Measurements from ENCODE around the gene CUTA. TPM values are rescaled to one million over a fixed set of nuclear protein-coding genes. Genes with fewer than 3 reads are reported as not detected.

CUTA gene
- total RNA-seq, 3 donors from 2014 or later (not counting 1 experiment from before 2014, with no cell fraction given), result 166 to 186 (median 184) TPM

- Histone ChIP-seq H3K27me3 (ENCODE audit: control insufficient read depth, insufficient read depth, low read length) (no peaks in the 10 kb centered on the region), H3K4me1 (ENCODE audit: control insufficient read depth, insufficient read depth, low read length) (peaks cover 63% of the 10 kb centered on the region), H3K27ac (ENCODE audit: low read length) (peak overlapping the region; percentile 95), H3K4me3 (ENCODE audit: low read length) (peak overlapping the region; percentile 80), H3K9me3 (ENCODE audit: control insufficient read depth, insufficient read depth, low read length) (no peaks in the 10 kb centered on the region), H3K36me3 (ENCODE audit: control insufficient read depth, insufficient read depth, low read length) (peaks cover 40% of the 10 kb centered on the region)
- peak overlapping the region; percentile 100 for H3K27ac Mint-ChIP-seq
- H3K4me1 Mint-ChIP-seq, result peaks cover 62 to 80% of the 10 kb centered on the region in 2 donors
- intact Hi-C loops (cut with micrococcal nuclease), result loop anchor here (5.0 kb wide), 1 partner anchor 35 kb away; the partner anchor contains the start of gene ZBTB9
- no peaks in the 10 kb centered on the region for H3K27me3 Mint-ChIP-seq (ENCODE audit: low read depth in 2 of 2)
- H3K36me3 Mint-ChIP-seq, result no peaks in the 10 kb centered on the region
- DNase-seq, result peak in 1 of 2 donors; percentile 57
- WGBS (ENCODE audit: insufficient coverage), result 1% methylated on average over 22 of the region's 25 CpGs
- no peak for ATAC-seq
- H3K4me3 Mint-ChIP-seq, result peak overlapping the region; percentile 97
- H3K9me3 Mint-ChIP-seq, result no peaks in the 10 kb centered on the region
- TF ChIP-seq, protein P1, sequence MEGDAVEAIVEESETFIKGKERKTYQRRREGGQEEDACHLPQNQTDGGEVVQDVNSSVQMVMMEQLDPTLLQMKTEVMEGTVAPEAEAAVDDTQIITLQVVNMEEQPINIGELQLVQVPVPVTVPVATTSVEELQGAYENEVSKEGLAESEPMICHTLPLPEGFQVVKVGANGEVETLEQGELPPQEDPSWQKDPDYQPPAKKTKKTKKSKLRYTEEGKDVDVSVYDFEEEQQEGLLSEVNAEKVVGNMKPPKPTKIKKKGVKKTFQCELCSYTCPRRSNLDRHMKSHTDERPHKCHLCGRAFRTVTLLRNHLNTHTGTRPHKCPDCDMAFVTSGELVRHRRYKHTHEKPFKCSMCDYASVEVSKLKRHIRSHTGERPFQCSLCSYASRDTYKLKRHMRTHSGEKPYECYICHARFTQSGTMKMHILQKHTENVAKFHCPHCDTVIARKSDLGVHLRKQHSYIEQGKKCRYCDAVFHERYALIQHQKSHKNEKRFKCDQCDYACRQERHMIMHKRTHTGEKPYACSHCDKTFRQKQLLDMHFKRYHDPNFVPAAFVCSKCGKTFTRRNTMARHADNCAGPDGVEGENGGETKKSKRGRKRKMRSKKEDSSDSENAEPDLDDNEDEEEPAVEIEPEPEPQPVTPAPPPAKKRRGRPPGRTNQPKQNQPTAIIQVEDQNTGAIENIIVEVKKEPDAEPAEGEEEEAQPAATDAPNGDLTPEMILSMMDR (IDR thresholded peaks at IDR 0.05), result no peak
These were observed 592 bp downstream of the CUTA start for GRCh38 chr6:33417128-33417902.

DNA sequence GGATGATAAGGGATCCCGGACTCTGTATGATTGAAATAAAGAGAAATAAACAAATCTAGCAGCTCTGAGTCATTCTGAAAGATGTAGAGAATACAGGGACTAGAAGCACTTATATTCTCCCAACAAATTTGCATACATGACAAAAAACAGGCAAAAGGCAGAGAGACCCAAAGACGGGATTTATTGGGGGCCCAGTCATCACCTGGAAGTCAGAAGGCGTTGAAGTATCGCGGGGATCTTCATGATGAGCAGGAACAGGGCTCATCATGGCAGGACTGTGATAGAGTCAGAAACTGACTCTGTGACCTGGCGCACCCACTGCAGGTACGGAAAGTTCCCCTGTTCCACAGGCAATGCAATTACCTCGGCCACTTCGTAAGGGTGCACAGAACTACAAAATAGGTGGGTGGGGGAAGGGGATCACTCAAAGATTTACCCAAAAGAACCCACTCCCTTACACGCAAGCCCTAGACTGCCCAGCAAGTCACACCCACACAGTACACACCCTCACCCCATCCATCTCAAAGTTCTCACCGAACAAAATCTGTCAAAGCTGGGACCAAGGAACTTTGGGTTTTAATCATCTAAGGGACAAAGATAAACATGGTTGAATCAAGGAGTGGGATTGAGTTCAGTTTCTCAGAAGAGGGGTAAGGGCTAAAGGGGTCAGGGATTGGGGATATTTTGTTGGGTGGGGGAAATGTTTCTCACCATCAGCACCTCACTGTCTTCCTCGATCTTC lies 1.4 kb downstream of the CUTA start:
- H3K27me3 Mint-ChIP-seq (ENCODE audit: low read depth in 2 of 2), result no peaks in the 10 kb centered on the region

GRCh38 chr6:33415831-33416230 lies 2.1 kb downstream of the CUTA start:
- peaks cover 41% of the 10 kb centered on the region for H3K36me3 ChIP-seq (ENCODE audit: control insufficient read depth, insufficient read depth, low read length)
- peak overlapping the region; percentile 95 for H3K27ac ChIP-seq (ENCODE audit: low read length)
- Mint-ChIP-seq H3K27ac (peak overlapping the region; percentile 100), H3K27me3 (ENCODE audit: low read depth in 2 of 2) (no peaks in the 10 kb centered on the region), H3K4me1 (peaks cover 70 to 85% of the 10 kb centered on the region in 2 donors), H3K9me3 (no peaks in the 10 kb centered on the region), H3K36me3 (no peaks in the 10 kb centered on the region), H3K4me3 (peak overlapping the region; percentile 97)
- DNase-seq (no peak), ATAC-seq (no peak)
- H3K4me3 ChIP-seq (ENCODE audit: low read length), result no peak overlapping the region
- intact Hi-C loops (cut with micrococcal nuclease), result loop anchor here (5.0 kb wide), 1 partner anchor 36 kb away; the partner anchor contains the start of gene ZBTB9
- H3K4me1 ChIP-seq (ENCODE audit: control insufficient read depth, insufficient read depth, low read length), result peaks cover 75% of the 10 kb centered on the region
- TF ChIP-seq, protein P1 (IDR thresholded peaks at IDR 0.05), result no peak
- 89% methylated on average over 1 of the region's 9 CpGs for WGBS (ENCODE audit: insufficient coverage)
- H3K9me3 ChIP-seq (ENCODE audit: control insufficient read depth, insufficient read depth, low read length), result no peaks in the 10 kb centered on the region
- H3K27me3 ChIP-seq (ENCODE audit: control insufficient read depth, insufficient read depth, low read length), result no peaks in the 10 kb centered on the region

More for the DNA sequence above, 1.4 kb downstream of the CUTA start:
- H3K27ac Mint-ChIP-seq, result peak overlapping the region; percentile 100
- WGBS (ENCODE audit: insufficient coverage), result 66% methylated on average over 8 of the region's 12 CpGs
- TF ChIP-seq, protein P1 (IDR thresholded peaks at IDR 0.05), result no peak
- peaks cover 41% of the 10 kb centered on the region for H3K36me3 ChIP-seq (ENCODE audit: control insufficient read depth, insufficient read depth, low read length)
- H3K4me1 Mint-ChIP-seq, result peaks cover 67 to 85% of the 10 kb centered on the region in 2 donors
- DNase-seq, result peak in 1 of 2 donors; percentile 41
- ATAC-seq, result no peak
- no peaks in the 10 kb centered on the region for H3K9me3 ChIP-seq (ENCODE audit: control insufficient read depth, insufficient read depth, low read length)
- no peaks in the 10 kb centered on the region for H3K27me3 ChIP-seq (ENCODE audit: control insufficient read depth, insufficient read depth, low read length)
- peak overlapping the region; percentile 95 for H3K27ac ChIP-seq (ENCODE audit: low read length)
- intact Hi-C loops (cut with micrococcal nuclease), result loop anchor here (5.0 kb wide), 1 partner anchor 36 kb away; the partner anchor contains the start of gene ZBTB9
- peaks cover 70% of the 10 kb centered on the region for H3K4me1 ChIP-seq (ENCODE audit: control insufficient read depth, insufficient read depth, low read length)
- no peaks in the 10 kb centered on the region for H3K9me3 Mint-ChIP-seq
- H3K4me3 ChIP-seq (ENCODE audit: low read length), result peak overlapping the region; percentile 80
- peak overlapping the region; percentile 97 for H3K4me3 Mint-ChIP-seq
- H3K36me3 Mint-ChIP-seq, result no peaks in the 10 kb centered on the region

Measured in natural killer cell (primary cell).